H7 (cell line): ENCODE measurements around the gene CMTM2. TPM values are rescaled to one million over a fixed set of nuclear protein-coding genes. Genes with fewer than 3 reads are reported as not detected.
A peak's percentile ranks its signal among the peaks of the same experiment; 100 is the strongest.
"Not testable (repeated sequence)": the region's sequence is repeated elsewhere in the genome, so short reads cannot be mapped to it uniquely, and the experiment has no call there.

Source experiments
- DNase-seq: peaks from one replicate; pipeline ENCODE4 v3.0.0; 2012
- H3K27me3 ChIP-seq: 2 replicates; pipeline ENCODE4 v1.6.0; 2011; ENCODE audit warnings: mild to moderate bottlenecking, low read length; ENCODE audit not compliant: control insufficient read depth, insufficient read depth
- H3K36me3 ChIP-seq: replicated peaks from 2 replicates; pipeline ENCODE4 v1.5.1; 2011; ENCODE audit warnings: low read length; ENCODE audit not compliant: control insufficient read depth, insufficient read depth
- H3K4me3 ChIP-seq: 2 replicates; pipeline ENCODE4 v1.5.1; 2011; ENCODE audit warnings: low read depth, mild to moderate bottlenecking, control low read depth, low read length, moderate library complexity; ENCODE audit not compliant: insufficient read depth
- total RNA-seq: library from RNA; depleted of rRNA; stranded (reverse); fragments of >200 nt; shearing (Covaris generic); gene quantifications from 2 replicates; pipeline ENCODE4 v1.2.3, GENCODE V29; 2014

Gene CMTM2
- total RNA-seq, 1 experiment from 2014 or later = 0.48 TPM

GRCh38 chr16:66585481-66586239 lies 6.4 kb downstream of the CMTM2 start:
- H3K27me3 ChIP-seq = no peaks in the 10 kb centered on the region
- no peaks in the 10 kb centered on the region for H3K36me3 ChIP-seq
- H3K4me3 ChIP-seq = no peak overlapping the region
- no peak for DNase-seq

DNA sequence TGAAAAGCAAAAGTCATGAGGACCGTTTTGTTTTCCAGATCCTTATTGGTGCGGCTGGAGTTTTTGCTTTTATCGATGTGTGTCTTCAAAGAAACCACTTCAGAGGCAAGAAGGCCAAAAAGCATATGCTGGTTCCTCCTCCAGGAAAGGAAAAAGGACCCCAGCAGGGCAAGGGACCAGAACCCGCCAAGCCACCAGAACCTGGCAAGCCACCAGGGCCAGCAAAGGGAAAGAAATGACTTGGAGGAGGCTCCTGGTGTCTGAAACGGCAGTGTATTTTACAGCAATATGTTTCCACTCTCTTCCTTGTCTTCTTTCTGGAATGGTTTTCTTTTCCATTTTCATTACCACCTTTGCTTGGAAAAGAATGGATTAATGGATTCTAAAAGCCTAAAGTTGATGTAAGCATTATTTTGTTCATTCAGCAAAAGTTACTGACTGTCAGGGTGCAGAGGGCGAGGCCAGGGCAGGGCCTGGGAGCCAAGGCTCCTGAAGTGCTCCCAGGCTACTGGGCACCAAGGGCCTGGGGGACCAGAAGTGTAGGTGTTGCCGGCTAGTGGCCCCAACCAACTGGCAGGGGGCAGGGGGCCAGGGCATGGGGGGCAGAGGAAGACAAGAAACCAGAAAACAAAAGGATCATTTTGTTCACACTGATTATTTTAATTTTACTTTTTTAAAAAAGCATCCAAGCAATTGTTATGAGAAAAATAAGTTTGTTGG lies 8.8 kb downstream of the CMTM2 start:
- no peak for DNase-seq
- Histone ChIP-seq H3K36me3 (no peaks in the 10 kb centered on the region), H3K27me3 (no peaks in the 10 kb centered on the region), H3K4me3 (no peak overlapping the region)

- peak; percentile 87 for DNase-seq
- H3K27me3 ChIP-seq = no peaks in the 10 kb centered on the region
- H3K36me3 ChIP-seq = no peaks in the 10 kb centered on the region
These were observed 9.9 kb downstream of the CMTM2 start for GRCh38 chr16:66588981-66589713.

GRCh38 chr16:66590322-66590721 lies 11.1 kb downstream of the CMTM2 start:
- DNase-seq = no peak
- H3K27me3 ChIP-seq = no peaks in the 10 kb centered on the region
- no peak overlapping the region for H3K4me3 ChIP-seq
- H3K36me3 ChIP-seq = no peaks in the 10 kb centered on the region

More at GRCh38 chr16:66588981-66589713, 9.9 kb downstream of the CMTM2 start:
- H3K4me3 ChIP-seq = no peak overlapping the region

- no peak for DNase-seq
- Histone ChIP-seq H3K27me3 (no peaks in the 10 kb centered on the region), H3K36me3 (no peaks in the 10 kb centered on the region), H3K4me3 (no peak overlapping the region)
These were observed 11.8 kb downstream of the CMTM2 start for GRCh38 chr16:66591018-66591417.

GRCh38 chr16:66592241-66592640 lies 13.0 kb downstream of the CMTM2 start:
- no peak for DNase-seq
- Histone ChIP-seq H3K36me3 (no peaks in the 10 kb centered on the region), H3K4me3 (no peak overlapping the region), H3K27me3 (no peaks in the 10 kb centered on the region)

- no peaks in the 10 kb centered on the region for H3K36me3 ChIP-seq
- H3K4me3 ChIP-seq = no peak overlapping the region
- no peak for DNase-seq
- no peaks in the 10 kb centered on the region for H3K27me3 ChIP-seq
These were observed 13.6 kb downstream of the CMTM2 start for GRCh38 chr16:66592814-66593213.

DNA sequence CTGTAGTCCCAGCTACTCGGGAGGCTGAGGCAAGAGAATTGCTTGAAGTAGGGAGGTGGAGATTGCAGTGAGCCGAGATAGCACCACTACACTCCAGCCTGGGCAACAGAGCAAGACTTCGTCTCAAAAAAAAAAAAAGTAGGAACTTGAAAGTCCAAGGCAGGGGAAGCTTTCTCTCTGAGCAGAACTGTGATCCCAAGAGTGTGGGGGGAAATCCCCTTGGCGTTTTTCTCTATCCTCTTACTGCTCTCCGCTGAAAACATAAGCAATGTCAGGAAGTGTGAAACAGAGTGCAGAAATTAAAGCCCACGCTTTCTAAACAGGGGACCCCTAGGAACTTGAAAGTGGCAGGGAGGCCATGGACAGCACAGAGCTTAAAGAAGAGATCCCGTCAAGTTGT lies 15.5 kb downstream of the CMTM2 start:
- Histone ChIP-seq H3K4me3 (no peak overlapping the region), H3K27me3 (no peaks in the 10 kb centered on the region), H3K36me3 (no peaks in the 10 kb centered on the region)
- no peak for DNase-seq

- H3K36me3 ChIP-seq, DNase-seq, H3K4me3 ChIP-seq, H3K27me3 ChIP-seq: not testable (repeated sequence)
These were observed 17.3 kb downstream of the CMTM2 start for GRCh38 chr16:66596559-66596958.

- Histone ChIP-seq H3K4me3 (no peak overlapping the region), H3K27me3 (no peaks in the 10 kb centered on the region), H3K36me3 (no peaks in the 10 kb centered on the region)
- no peak for DNase-seq
These were observed 18.0 kb downstream of the CMTM2 start for GRCh38 chr16:66596986-66597848.

DNA sequence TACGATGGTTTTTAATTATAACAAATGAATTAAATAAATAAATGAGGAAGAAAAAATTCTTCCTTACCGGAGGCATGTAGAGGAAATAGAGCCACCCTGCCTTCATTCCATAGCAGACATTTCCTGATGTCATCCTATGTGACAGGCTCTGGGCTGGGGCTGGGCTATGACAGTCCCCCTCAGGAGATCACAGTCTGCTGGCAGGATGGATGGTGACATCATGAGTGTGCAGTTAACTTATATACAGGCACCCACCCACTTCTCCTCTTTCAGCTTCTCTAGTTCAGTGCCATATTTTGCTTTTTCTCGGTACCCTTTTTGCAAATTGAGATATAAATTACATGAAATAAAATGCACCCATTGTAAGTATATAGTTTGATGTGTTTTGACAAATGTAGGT lies 18.8 kb downstream of the CMTM2 start:
- DNase-seq = no peak
- Histone ChIP-seq H3K4me3 (no peak overlapping the region), H3K36me3 (no peaks in the 10 kb centered on the region), H3K27me3 (no peaks in the 10 kb centered on the region)

DNA sequence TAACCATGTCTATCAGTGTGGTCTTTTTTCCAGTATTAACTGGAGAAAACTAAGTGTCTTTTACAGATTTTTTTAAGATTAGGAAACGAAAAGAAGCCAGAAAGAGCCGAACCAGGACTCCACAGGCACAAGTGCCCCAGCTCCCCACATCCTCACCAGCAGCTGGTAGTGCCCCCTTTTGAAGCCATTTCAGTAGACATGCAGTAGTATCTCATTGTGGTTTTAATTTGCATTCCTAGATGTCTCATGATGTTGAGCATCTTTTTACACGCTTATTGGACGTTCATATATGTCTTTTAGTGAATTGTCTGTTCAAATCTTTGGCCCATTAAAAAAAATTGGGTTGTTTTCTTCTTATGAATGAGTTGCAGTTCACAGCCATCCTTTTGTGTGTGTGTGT lies 20.5 kb downstream of the CMTM2 start:
- no peaks in the 10 kb centered on the region for H3K27me3 ChIP-seq
- DNase-seq = no peak
- no peaks in the 10 kb centered on the region for H3K36me3 ChIP-seq
- H3K4me3 ChIP-seq = no peak overlapping the region

DNA sequence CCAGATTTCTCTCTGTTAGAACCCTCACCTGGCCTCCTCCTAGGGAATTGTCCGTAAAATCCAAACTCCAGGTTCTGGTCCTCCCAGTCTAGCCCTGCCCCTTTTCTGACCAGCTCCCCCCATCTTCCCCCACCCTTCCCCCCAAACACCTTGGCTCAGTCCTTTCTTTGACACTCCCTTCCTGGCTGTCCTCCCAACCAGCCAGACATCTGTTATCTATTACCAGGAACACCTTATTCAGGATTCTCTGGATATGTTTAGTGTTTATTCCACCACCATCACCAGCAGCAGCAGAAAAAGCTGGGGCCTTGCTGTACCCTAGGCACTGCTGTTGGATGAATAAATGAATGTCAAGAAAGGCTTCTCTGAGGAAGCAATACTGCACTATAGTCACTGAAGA lies 21.2 kb downstream of the CMTM2 start:
- Histone ChIP-seq H3K4me3 (no peak overlapping the region), H3K27me3 (no peaks in the 10 kb centered on the region), H3K36me3 (no peaks in the 10 kb centered on the region)
- DNase-seq = no peak

GRCh38 chr16:66601471-66601870 lies 22.2 kb downstream of the CMTM2 start:
- DNase-seq = no peak
- no peaks in the 10 kb centered on the region for H3K36me3 ChIP-seq
- no peak overlapping the region for H3K4me3 ChIP-seq
- no peaks in the 10 kb centered on the region for H3K27me3 ChIP-seq
